Right lung (tissue), 5 donors: ENCODE measurements around the gene TMEM179. TPM values are rescaled to one million over a fixed set of nuclear protein-coding genes. Genes with fewer than 3 reads are reported as not detected.
"Not testable (repeated sequence)": the region's sequence is repeated elsewhere in the genome, so short reads cannot be mapped to it uniquely, and the experiment has no call there.

Experiments
- DNase-seq, 2 donors: peaks; one replicate each; pipeline ENCODE4 v3.0.0-alpha.2; 2013
- polyA plus RNA-seq, 5 donors: library from polyadenylated mRNA; unstranded; fragments of 120-200 nt; gene quantifications; one replicate each; pipeline versions ENCODE4 v1.2.1 to v1.2.3, GENCODE V29; 2013; ENCODE audit warnings: inconsistent platforms in 1 of 5, low replicate concordance in 1 of 5; ENCODE audit not compliant: insufficient read length in 5 of 5, insufficient read depth in 1 of 5

The TMEM179 gene
- polyA plus RNA-seq, 5 donors, result 1.1 to 1.8 (median 1.4) TPM

DNA sequence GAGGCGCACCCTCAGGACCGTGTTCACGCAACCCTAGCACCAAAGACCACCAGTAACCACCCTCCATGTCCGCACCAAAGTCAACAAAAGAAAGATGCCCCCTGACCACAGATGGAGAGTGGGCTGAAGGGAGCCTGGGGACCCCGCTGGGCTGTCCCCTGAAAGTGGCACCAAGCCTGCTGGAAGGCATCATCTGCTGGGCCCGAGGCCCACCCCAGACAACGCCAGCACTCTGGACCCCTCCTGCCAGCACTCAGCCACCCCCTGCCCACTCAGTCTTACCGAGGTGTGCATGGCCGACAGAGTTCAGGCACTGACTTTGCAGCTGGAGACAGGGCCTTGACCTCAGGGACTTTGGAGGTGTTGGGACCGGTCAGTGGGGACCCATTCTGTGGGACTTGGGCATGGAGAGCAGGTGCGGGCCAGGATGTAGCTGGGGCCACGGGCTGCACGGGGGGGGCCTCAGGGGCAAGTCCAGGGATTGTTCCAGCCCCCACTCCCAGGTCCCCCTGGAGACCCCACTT lies 34.4 kb upstream of the TMEM179 start:
- DNase-seq, result no peak

- DNase-seq, result no peak
Observed at GRCh38 chr14:104638190-104638589, 33.6 kb upstream of the TMEM179 start.

DNA sequence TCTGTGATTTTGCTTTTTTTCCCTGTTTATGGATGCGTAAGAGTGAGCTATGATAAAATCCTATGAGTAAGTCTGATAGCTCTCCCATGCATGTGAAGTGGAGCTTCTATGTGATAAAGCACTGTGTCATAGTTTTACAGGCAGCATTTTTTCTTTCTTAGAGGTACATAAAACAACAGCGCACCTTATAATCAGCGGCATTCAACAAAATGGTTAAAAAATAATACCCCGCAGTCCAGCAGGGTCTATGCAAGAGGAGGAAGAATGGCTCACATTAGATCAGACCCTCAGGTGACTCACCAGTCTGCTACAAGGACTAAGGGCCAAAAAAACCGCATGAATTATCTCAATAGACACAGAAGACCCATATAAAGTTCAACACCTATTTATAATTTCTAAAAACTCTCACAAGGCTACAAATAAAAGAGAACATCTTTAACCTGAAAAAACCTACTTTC lies 33.0 kb upstream of the TMEM179 start:
- DNase-seq, result no peak

DNA sequence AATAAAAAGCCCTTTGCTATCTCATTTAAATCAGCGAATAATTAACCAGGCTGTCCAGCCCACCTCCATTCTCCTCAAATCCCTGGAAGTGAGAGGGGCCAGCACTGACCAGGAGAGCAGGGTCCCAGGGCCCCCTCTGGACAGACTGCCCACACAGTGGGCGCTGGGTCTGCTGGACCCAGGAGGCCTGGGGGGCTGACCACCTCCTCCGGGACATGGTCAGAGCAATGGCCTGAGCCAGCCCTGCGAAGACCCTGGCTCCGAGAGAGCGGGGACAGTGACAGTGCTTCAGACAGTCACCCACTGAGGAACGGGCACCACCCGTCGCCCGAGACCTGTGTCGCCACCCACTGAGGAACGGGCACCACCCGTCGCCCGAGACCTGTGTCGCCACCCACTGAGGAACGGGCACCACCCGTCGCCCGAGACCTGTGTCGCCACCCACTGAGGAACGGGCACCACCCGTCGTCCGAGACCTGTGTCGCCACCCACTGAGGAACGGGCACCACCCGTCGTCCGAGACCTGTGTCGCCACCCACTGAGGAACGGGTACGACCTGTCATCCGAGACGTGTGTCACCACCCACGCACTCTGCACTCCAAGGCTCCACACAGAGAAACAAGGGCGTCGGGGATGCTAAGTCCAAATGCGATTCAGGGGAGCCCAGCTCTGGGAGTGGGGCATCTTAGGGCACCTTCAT lies 32.4 kb upstream of the TMEM179 start:
- DNase-seq, result not testable (repeated sequence)

DNA sequence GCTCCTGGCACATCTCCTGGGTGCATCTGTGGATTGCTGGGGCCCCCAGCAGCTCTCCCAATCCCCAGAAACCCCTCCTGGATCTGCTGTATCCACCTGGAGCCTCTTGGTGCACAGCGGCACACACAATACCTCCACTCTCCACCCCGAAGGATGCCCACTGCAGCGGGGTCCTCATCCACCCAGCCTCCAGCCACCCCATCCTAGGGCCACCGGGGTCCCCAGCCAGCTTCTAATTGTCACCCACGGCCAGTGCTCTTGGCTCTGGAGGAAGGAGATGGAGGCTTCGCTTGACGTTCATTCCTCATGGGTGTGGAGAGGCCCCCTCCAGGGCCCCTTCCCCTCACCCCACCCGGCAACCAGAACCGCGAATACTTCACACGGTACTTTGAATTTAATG lies 31.6 kb upstream of the TMEM179 start:
- DNase-seq, result no peak

DNA sequence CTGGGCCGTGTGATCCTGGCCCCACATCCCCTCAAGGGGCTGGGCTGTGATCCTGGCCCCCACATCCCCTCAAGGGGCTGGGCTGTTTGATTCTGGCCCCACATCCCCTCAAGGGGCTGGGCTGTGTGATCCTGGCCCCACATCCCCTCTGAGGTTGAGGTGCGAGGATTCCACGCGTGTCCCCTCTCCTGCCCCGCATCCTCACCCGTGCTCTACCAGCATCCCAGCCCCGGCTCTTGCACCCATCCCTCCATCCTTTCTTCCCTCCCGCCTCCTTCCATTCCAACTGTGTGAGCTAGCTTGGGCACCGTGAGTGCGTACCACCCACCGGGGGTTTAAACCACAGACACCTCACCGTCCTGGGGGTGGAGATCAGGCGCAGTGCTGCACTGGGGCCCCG lies 31.1 kb upstream of the TMEM179 start:
- DNase-seq, result no peak

GRCh38 chr14:104634886-104635570 lies 30.5 kb upstream of the TMEM179 start:
- no peak for DNase-seq

DNA sequence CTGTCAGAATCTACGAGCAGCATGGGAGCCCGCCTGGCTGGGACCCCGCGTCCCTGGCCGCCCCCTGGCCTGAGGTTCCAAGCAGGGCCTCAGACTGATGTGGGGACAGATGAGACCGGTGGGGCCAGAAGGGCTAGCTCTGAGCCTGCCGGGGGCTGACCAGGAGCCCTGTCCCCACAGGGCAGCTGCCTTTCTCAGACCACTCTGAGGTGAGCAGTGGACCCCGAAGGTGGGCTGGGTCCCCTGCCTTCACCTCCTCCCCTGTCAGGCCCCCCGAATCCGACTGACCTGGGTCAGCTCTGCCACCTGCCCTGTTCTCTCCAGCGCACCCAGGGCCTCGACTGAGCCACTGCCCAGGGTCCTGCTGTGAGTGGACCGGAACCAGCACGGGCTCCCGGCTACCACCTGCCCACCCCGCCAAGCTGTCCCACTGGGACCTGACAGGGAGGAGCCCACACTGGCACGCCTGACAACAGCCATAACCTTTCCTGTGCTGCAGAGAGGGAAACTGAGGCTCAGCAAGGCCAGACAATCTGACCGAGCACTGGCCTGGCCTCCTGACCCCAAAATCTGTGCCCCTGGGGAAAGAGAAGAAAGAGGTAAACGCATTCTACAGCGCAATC lies 29.7 kb upstream of the TMEM179 start:
- DNase-seq, result no peak

DNA sequence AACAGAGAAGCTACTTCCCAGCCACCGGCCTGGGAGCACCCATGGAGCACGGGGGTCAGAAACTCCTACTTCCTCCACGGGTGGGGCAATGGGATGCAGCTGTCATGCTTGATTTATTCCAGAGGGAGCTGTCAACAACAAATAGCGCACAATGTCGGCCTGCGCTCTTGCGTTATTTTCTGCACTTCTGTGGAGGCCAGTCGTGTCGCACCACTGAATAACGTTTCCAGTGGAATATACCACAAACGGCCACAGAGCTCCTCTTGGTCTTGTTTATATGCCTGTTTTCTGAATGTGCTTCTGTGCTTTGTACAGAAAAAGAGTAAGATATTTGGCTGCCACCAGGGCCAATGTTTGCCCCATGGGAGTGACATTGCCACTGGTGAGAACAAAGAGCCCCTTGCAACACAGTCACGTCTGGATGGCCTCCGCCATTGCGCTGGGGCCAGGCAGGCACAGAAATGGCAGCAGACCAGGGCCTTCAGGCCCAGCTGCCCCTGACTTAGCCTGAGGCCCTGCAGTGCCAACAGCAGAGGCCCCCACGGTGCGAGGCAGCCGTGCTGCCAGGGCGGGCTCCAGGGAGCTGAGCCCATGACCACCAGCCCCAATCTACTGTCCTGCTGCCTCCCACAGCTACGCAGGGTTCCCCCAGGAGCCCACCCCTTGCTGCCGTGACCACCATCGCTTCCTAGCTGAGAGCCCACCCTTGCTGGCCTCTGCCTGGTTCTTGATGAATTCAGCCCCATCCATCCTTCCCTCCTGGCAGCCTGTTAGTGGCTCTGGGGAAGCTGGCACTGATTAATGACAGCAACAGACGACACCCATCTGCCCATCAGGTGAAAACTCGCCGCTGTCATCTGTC lies 28.9 kb upstream of the TMEM179 start:
- no peak for DNase-seq

DNA sequence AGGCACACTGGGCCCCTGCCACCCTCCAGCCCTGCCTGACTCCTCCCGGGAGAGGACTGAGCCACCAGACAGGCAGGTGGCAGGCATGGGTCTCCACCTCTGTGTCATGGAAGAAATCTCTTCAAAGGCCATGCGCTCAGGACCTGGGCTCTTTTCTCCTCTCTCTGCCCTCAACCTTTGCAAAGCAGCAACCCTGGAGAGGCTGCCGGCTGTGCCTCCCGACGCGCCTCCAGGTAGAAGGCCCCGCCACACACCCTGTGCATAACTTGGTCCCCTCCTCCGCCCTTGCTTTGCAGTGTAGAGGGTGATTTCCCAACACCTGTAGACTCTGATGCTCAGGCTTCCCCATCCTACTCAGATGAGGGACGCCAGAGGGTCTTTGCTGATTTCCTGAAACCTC lies 28.2 kb upstream of the TMEM179 start:
- DNase-seq, result no peak

DNA sequence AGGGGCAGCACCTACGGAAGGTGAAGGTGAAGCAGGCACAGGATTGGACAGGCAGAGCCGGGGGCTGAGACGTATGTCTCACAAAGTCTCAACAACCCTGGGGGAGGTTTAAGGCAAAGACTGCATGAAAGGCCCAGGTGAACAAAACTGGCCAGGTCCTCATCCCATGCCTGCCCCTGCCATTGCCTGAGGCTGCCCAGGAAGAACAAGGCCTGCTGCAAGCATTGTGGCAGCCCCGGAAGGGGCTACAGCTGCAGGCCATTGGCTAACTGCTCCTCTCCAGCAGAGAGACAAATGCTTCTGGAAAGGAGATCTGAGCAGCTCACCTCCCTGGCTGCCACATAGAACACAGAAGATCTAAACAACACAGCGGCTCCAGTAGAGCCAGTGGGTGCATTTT lies 20.4 kb upstream of the TMEM179 start:
- no peak for DNase-seq

GRCh38 chr14:104614126-104614812 lies 9.7 kb upstream of the TMEM179 start:
- DNase-seq, result no peak

- no peak for DNase-seq
Observed at GRCh38 chr14:104611881-104612280, 7.3 kb upstream of the TMEM179 start.

DNA sequence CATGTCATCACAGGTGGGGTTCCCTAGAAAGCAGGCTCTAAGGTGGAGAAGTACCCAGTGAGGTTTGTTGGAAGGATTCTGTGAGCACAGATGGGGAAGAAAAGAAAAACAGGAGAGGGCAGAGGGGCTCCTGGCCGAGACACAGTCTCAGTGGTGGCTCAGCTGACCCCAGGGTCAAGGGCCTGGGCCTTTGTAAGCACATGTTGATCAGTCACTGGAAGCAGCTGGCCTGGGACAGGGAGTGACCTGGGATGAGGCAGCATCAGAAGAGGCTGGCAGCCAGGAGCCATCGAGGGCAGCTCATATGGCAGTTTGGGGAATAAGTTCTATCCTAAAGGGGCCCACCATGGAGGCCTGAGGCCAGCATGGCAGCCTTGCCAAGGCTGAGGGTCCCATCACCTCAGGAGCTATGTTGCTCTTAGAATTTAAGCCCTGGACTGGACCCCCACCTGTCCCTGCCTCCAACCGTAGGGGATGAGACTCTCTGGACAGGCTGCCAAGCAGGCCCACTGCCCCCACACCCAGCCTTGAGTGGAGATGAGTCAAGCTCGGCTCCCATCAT lies 6.3 kb upstream of the TMEM179 start:
- DNase-seq, result no peak

DNA sequence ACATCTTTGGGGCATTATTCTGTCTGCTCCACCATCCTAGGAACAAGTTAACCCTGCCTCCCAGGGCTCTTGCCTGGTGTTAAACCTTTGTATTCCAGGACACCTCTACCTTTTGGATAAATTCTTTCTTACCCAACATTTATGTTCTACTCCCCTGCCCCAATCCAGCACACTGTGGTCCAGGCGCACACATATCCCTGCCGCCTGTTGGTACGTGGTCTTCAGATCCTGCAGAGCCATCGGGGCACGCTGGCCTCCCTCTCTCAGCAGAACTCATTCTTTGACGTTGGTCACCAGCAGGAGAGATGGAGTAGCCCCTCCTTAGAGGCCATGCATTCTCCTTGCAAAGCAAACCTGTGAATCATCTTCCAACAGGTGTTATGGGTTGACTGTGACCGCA lies 5.1 kb upstream of the TMEM179 start:
- DNase-seq, result no peak

- DNase-seq, result no peak
Observed at GRCh38 chr14:104603711-104604401, 716 bp downstream of the TMEM179 start.

DNA sequence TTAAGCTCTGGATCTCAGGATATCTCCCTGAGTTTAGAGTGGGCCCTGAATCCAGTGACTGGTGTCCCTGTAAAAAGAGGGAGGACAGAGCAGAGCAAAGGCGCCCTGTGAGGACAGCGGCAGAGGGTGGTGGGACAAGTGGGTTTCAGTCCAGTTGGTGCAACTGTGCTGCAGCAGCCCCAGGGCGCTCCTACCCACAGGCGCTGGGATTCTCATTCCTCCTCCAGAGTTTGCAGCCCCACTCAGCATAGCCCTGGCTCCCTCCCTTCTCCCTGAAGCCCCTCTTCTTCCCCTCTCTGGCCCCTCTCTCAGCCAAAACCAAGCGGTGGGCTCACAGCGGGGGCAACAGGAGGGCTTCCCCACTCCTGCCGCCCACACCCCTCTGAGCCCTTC lies 1.6 kb downstream of the TMEM179 start:
- DNase-seq, result no peak

GRCh38 chr14:104602315-104602932 lies 2.1 kb downstream of the TMEM179 start:
- DNase-seq, result no peak

DNA sequence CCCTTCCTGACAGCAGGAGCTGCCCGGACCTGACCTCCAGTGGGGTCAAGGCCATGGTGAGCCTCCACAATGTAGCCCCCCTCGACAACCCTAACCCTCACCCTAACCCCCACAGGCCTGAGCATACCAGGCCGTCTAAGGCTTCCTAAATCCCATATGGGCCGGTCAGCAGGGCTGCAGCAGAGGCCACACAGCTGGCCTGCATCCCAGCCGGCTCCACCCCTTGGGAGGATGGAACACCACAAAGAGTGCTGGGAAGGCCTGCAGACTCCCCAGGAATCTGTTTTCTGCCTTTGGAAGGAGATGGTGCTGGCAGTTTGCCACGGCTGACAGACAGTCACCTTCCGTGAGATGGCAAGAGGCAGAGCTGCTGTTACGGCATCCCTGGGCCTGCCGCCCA lies 2.8 kb downstream of the TMEM179 start:
- DNase-seq, result no peak

GRCh38 chr14:104600805-104601204 lies 3.8 kb downstream of the TMEM179 start:
- DNase-seq, result no peak
